ENCODE measurements around the gene FAM227B.

Gene FAM227B

DNA sequence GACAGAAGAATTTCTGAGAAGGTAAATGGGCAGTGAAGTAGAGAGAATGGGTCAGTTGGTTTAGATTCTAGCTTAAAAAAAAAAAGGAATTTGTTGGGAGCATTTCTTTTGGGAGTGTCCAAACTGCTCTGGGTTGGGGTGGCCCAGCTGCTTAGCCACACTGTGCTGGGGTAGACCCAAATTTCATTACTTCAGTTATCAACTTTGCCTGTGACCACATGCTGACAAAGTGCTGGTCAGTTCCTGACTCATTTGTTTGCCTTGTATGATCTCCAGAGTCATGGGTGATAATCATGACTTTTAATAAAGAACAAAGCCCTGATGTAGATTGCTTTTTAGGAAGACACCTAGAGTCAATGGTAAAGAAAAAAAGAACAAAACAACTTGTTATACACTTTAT is 319.1 kb downstream of the FAM227B start:
- in situ Hi-C loops (cut with MboI; ENCODE audit: low sequenced_read_pairs, unreplicated experiment), result no loop called here
- no peak for DNase-seq (ENCODE audit: low spot score)
- TF ChIP-seq, protein P1, sequence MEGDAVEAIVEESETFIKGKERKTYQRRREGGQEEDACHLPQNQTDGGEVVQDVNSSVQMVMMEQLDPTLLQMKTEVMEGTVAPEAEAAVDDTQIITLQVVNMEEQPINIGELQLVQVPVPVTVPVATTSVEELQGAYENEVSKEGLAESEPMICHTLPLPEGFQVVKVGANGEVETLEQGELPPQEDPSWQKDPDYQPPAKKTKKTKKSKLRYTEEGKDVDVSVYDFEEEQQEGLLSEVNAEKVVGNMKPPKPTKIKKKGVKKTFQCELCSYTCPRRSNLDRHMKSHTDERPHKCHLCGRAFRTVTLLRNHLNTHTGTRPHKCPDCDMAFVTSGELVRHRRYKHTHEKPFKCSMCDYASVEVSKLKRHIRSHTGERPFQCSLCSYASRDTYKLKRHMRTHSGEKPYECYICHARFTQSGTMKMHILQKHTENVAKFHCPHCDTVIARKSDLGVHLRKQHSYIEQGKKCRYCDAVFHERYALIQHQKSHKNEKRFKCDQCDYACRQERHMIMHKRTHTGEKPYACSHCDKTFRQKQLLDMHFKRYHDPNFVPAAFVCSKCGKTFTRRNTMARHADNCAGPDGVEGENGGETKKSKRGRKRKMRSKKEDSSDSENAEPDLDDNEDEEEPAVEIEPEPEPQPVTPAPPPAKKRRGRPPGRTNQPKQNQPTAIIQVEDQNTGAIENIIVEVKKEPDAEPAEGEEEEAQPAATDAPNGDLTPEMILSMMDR (IDR thresholded peaks at IDR 0.05; ENCODE audit: borderline replicate concordance, control extremely low read depth, extremely low read depth, insufficient read depth, missing control alignments), result no peak

- in situ Hi-C loops (cut with MboI; ENCODE audit: low sequenced_read_pairs, unreplicated experiment), result no loop called here
- TF ChIP-seq, protein P1 (IDR thresholded peaks at IDR 0.05; ENCODE audit: borderline replicate concordance, control extremely low read depth, extremely low read depth, insufficient read depth, missing control alignments), result no peak
These were observed 319.8 kb downstream of the FAM227B start for GRCh38 chr15:49300856-49301255.

DNA sequence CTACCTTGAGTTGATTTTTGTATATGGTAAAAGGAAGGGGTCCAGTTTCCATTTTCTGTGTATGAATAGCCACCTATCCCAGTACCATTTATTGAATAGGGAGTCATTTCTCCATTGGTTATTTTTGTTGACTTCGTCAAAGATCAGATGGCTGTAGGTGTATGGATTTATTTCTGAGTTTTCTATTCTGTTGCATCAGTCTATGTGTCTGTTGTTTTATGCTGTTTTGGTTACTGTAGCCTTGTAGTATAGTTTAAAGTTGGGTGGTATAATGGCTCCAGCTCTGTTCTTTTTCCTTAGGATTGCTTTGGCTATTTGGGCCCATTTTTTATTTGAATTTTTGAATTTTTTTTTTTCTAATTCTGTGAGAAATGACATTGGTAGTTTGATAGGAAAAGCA is 323.0 kb downstream of the FAM227B start:
- in situ Hi-C loops (cut with MboI; ENCODE audit: low sequenced_read_pairs, unreplicated experiment), result no loop called here
- no peak for DNase-seq (ENCODE audit: low spot score)
- TF ChIP-seq, protein P1 (IDR thresholded peaks at IDR 0.05; ENCODE audit: borderline replicate concordance, control extremely low read depth, extremely low read depth, insufficient read depth, missing control alignments), result no peak

More at GRCh38 chr15:49300856-49301255, 319.8 kb downstream of the FAM227B start:
- no peak for DNase-seq (ENCODE audit: low spot score)

GRCh38 chr15:49296258-49296657 is 324.4 kb downstream of the FAM227B start:
- DNase-seq (ENCODE audit: low spot score), result no peak
- TF ChIP-seq, protein P1 (IDR thresholded peaks at IDR 0.05; ENCODE audit: borderline replicate concordance, control extremely low read depth, extremely low read depth, insufficient read depth, missing control alignments), result no peak
- in situ Hi-C loops (cut with MboI; ENCODE audit: low sequenced_read_pairs, unreplicated experiment), result no loop called here

GRCh38 chr15:49293941-49294340 is 326.7 kb downstream of the FAM227B start:
- TF ChIP-seq, protein P1 (IDR thresholded peaks at IDR 0.05; ENCODE audit: borderline replicate concordance, control extremely low read depth, extremely low read depth, insufficient read depth, missing control alignments), result no peak
- in situ Hi-C loops (cut with MboI; ENCODE audit: low sequenced_read_pairs, unreplicated experiment), result no loop called here
- DNase-seq (ENCODE audit: low spot score), result no peak

DNA sequence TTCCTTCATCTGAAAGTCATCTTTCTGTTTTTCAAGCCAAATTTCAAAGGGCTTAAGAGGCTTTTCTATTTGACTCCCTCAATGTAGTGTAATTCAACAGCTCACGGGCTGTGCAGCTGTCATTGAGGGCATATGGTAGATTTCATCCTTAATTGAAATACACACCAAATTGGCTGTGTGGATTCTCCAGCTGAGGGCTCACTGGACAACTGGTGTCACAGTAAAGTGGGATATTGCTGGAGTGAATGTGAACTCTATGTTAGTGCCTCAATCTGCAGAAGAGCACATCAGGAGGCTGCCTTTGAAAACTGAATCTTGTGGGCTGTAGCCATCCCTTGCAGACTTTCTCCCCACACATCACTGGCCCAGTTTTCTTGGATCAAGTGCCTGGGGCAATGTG is 330.4 kb downstream of the FAM227B start:
- in situ Hi-C loops (cut with MboI; ENCODE audit: low sequenced_read_pairs, unreplicated experiment), result no loop called here
- TF ChIP-seq, protein P1 (IDR thresholded peaks at IDR 0.05; ENCODE audit: borderline replicate concordance, control extremely low read depth, extremely low read depth, insufficient read depth, missing control alignments), result no peak
- DNase-seq (ENCODE audit: low spot score), result no peak

DNA sequence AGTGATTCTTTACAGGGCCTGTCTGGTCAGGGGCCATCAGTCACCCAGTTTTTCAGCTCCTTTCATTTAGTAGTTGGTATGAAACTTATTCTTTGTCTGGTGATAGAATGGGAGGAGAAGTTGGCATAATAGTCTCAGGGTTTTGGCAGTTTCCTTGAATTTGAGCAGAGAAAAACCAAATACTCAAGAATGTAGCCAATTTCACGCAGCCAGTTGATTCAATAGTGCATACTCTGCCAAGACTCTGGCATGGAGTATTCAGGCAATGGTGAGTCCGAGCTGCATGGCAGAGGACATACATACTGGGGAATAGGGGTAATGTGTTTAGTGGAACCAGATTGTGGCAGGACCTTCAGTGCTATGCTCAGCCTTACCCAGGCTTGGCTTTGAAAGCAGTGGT is 332.2 kb downstream of the FAM227B start:
- TF ChIP-seq, protein P1 (IDR thresholded peaks at IDR 0.05; ENCODE audit: borderline replicate concordance, control extremely low read depth, extremely low read depth, insufficient read depth, missing control alignments), result no peak
- DNase-seq (ENCODE audit: low spot score), result no peak
- in situ Hi-C loops (cut with MboI; ENCODE audit: low sequenced_read_pairs, unreplicated experiment), result no loop called here
